DMS79 (cell line): ENCODE data around the gene HIGD1A.
A peak's percentile ranks its signal among the peaks of the same experiment; 100 is the strongest.
"Not testable (repeated sequence)": the region's sequence is repeated elsewhere in the genome, so short reads cannot be mapped to it uniquely, and the experiment has no call there.

Experiments
- DNase-seq: peaks from one replicate; lab custom pipeline; 2025; lab: John Stamatoyannopoulos, UW

The HIGD1A gene

DNA sequence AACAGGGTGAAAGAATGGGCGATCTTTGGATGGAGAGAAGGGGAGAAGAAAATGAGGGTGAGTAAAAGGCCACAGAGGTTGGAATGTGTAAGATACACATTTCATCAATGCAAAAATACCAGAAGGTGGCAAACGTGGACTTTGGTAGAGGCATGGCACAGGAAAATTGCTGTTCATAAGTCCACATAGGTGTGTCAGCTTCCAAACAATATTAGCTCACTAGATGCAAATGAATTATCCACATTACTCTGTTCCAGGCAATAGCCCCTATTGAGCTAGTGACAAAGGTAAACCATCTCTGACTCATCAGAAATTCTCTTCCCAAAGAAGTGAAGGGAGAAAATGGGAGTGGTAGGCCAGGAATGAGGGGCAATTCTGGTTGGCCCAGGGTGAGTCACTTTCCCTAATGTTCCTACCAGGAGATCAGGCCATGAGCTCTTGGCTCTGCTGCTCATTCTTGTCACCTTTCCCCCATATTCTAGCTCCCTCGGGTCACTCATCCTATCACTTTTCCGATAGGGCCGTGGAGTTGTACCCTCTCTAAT lies 24.9 kb upstream of the HIGD1A start:
- DNase-seq = no peak

DNA sequence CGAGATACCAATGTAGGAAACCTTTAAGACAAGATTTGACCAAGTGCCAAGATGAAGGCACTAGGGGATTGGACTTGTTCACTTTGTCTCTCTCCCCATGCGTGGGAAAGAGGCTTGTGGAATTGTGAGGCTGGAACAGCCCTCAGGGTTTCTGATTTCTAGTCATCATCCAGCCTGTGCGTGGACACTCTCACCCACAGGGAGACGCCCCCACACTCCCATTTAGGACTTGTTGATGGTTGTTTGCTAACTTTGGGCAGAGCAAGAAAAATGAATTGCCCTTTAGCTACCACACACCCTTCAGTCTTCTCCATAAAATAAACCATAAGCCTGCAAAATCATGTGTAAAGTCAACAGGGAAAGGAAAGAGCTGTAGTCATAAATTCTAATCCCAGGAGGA lies 23.4 kb upstream of the HIGD1A start:
- DNase-seq = no peak

DNA sequence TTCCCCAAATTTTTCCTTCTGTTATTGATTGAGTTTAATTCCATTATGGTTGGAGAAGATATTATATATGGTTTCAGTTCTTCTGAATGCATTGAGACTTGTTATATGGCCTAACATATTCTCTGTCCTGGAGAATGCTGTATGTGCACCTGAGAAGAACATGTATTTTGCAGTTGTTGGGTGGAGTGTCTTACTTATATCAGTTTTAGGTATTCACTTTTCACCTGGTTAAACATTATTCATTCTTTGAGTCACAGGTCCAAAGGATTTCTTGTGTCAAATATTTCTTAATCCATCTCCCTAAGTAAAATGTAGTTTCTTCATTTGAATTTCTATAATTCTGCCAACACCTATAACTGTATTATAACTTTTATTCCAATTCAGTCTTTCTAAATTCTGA lies 22.7 kb upstream of the HIGD1A start:
- DNase-seq = no peak

DNA sequence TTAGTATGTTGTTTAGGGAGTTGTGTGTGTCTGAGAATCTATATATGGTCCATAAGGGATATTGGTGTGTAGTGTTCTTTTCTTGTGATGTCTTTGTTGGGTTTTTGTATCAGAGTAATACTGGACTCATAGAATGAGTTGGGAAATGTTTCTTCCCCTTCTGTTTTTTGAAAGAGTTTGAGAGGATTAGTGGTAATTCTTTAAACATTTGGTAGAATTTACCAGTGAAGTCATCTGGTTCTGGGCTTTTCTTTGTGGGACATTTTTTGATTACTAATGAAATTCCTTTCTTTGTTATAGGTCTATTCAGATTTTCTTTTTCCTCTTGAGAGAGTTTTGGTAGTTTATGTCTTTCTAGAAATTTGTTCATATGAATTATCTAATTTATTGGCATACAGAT lies 21.9 kb upstream of the HIGD1A start:
- DNase-seq = no peak

DNA sequence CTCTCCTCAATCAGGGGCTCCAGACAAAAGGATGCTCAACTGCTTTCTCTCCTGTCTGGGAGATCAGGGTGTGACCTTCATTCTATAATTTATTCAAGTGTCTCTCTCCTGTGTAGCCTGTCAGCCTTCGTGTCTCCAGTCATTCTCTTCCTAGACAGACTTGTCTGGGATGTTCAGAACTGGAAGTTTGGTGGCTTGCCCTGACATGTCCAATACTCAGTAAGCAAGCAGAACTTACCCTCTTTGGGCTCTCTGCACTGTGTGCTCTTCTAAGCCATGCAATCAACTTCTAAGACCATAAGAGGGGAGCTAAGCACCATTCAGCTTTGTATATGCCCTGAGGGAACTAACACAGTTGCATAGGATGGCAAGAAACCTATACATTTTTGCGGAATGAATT lies 19.1 kb upstream of the HIGD1A start:
- DNase-seq = peak; percentile 86

DNA sequence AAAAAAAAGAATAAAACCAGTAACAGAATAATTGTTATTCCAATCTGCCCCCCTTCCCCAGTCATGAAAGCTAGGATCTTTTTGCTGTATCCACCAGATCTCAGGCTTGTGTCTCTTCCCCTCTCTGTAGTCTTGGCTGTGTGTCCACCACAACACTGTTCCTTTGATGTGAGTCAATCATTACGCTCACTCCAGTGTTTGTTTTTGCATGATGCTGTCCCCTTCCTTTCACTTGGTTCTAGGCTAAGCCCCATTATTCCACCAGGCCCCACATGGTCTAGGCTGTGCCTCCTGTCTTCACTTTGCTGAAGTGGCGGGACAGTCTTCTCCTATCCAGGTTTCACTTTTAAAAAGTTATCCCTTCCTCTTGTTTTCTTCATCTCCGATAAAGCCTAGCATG lies 18.5 kb upstream of the HIGD1A start:
- no peak for DNase-seq

DNA sequence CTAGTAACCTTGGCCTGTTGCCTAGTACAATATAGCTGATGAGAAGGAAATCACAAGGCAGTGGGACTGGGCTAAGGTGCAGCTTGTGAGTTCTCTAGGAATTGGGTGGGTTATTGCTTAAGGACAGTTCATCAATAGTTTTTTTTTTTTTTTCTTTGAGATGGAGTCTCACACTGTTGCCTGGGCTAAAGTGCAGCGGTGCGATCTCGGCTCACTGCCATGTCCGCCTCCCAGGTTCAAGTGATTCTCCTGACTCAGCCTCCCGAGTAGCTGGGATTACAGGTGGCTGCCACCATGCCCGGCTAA lies 16.4 kb upstream of the HIGD1A start:
- no peak for DNase-seq

DNA sequence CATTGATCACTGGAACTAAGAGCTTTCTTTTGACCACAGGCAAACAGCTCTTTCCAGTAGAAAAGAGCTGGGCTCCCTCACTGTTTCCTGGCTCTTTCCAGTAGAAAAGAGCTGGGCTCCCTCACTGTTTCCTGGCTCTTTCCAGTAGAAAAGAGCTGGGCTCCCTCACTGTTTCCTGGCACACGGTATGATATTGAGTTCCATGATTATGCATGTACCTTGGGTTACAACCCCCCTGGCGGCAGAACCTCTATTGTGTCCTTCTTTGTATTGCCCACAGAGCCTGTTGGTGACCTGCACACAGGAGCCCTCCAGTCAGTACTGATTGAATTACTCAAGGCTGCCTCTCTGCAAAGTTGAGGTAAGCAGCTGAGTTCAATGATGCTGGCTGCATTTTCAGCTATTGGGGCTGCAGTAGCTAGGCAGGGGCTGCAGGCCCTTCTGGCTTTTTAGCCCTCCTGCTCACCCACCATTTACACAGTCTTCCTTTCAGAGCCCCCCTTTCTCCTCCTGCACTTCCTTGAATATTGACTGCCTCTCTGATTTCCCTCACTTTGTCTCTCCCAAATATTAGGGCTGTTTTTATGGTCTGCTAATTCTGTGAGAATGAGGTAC lies 15.2 kb upstream of the HIGD1A start:
- DNase-seq = no peak

DNA sequence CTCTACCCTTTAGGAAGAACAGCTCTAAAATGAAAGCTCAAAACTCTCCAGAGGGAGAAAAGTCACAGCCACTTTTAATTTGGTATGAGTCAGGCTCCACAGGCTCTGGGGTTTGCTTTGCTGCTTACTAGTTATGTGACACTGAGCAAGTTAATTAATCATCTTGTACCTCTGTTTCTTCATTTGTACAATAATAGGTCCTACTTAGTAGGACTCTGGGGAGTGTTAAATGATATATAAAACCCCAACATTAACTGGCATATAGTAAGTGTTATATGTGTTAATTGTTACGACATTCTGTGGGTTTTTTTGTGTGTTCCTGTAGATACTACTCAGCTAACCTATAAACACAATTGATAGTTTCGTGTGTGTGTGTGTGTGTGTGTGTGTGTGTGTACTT lies 11.5 kb upstream of the HIGD1A start:
- DNase-seq = no peak

DNA sequence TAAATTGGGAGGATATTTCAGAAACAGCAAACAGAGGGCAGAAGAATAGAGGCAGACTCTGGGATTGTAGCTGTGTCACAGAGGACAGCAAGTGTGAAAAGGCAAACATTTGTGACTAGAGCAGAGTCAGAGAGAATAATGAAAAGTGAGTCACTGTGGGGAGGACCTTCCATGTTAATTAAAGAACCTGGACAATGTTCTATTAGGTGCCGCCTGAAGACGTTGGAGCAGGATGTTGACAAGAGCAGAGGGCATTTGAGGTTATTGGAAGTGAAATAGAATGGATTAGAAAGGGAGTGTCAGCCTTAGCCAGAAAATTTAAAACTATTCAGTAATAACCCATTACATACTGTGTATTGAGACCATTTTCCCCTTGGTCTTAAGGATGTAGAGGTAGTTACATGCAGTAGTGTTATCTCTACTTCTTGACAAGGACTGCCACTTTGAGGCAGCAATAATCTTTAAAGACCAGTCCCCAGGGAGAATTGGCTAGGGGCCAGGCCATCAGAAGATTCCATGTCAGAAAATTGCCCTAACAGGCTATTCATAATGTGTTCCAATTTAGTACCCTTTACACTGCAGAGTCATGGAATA lies 10.7 kb upstream of the HIGD1A start:
- DNase-seq = no peak

DNA sequence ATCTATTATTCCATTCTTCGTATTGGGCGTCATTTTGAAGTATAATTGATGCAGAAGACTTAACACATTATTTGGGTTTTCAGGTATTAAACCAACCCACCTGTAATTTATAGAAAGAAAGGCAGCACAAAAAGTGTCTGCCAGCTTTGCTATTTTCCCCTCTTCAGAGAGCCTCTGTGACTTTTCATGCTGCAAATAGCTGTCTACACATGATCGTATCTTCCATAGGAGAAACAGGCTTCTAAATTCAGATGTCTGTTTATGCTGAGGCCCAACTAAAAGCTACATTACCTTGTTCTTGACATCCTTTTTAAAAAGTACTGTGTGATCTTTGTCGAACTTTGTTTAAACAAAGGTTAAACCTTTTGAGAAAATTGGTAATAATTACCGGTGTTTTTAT lies 10.0 kb upstream of the HIGD1A start:
- no peak for DNase-seq

DNA sequence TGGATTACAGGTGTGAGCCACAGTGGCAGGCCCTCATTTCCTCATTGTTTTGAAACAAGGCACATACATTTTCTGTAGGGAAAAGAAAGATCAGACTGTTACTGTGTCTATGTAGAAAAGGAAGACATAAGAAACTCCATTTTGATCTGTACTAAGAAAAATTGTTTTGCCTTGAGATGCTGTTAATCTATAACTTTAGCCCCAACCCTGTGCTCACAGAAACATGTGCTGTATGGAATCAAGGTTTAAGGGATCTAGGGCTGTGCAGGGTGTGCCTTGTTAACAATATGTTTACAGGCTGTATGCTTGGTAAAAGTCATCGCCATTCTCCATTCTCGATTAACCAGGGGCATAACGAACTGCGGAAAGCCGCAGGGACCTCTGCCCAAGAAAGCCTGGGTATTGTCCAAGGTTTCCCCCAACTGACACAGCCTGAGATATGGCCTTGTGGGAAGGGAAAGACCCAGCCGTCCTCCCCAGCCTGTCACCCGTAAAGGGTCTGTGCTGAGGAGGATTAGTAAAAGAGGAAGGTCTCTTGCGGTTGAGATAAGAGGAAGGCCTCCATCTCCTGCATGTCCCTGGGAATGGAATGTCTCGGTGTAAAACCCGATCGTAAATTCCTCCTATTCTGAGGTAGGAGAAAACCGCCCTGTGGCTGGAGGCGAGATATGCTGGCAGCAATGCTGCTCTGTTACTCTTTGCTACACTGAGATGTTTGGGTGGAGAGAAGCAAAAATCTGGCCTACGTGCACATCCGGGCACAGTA lies 7.0 kb upstream of the HIGD1A start:
- DNase-seq = not testable (repeated sequence)

DNA sequence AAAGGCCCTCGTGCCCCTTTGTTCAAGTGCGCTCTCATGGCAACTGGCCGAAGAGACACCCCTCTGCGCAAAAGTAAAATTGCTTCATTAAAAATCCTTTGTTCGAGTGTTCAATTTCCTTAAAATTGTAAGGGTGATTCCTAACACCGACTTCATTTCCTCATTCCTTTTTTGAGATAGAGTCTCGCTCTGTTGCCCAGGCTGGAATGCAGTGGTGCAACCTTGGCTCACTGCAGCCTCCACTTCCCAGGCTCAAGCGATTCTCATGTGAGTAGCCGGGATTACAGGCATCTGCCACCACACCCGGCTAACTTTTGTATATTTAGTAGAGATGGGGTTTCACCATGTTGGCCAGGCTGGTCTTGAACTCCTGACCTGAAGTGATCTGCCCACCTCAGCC lies 6.4 kb upstream of the HIGD1A start:
- not testable (repeated sequence) for DNase-seq

DNA sequence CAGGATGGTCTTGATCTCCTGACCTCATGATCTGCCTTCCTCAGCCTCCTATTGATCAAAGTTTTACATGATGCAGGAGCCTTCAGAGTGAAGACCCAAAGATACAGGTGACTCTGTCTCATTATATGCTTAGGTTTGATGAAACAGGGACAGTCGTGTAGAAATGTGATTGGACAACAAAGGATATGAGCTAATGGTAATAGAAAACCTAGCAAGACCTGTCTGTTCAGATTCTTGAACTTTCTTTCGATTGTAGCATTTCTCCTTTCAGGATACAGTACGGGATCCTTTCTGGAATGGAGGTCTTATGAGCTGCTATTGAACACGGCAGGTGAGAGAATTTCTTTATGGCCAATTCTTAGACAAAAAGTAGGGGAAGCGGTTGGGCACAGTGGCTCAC lies 4.9 kb upstream of the HIGD1A start, which contains the start of gene ACKR2:
Gene ACKR2, plus strand, starts transcription at position 244 of the 400 bp plus-strand sequence. CDS start 55,058 bp downstream, outside the sequence.
- no peak for DNase-seq

DNA sequence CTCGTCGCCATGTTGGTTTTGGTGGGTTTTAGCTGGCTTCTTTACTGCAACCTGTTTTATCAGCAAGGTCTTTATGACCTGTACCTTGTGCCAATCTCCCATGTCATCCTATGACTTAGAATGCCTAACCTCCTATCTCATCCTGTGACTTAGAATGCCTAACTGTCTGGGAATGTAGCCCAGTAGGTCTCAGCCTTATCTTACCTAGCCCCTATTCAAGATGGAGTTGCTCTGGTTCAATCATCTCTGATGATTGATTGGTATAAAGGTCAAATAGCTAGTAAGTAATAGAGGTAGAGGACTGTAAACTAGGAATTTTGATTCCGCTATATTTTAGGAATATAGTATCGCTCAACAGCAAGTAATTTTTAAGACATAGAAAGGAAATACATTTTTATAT lies 3.6 kb upstream of the HIGD1A start:
- no peak for DNase-seq

DNA sequence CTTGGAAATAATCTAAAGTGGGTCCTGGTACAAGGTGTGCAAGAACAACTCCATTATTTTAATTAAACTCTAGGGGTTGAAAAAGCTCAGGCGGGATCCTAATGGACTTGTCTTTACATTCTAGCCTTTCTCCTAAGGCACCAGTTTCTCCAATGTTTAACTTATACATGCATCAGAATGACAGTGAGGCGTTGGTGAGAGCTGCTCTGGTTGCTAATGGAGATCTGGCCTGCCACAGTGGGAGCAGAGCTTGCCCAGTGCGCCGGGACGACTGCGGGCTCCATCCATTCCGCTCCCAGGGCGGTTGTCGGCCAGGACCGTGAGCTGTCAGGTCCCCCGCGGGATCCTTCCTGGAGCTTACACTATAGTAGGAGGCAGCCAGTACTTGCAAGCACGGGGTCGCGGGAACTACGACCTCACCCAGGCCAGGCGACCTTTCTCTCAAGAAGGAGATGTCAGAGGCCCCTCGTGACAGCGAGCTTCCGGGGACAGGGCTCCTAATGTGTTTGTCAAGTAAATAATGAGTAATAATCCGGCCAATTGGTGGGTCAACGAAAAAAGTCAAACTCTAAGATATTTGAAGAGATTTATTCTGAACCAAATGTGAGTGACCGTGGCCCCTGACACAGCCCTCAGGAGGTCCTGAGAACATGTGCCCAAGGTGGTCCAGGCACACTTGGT lies 991 bp upstream of the HIGD1A start:
- no peak for DNase-seq

DNA sequence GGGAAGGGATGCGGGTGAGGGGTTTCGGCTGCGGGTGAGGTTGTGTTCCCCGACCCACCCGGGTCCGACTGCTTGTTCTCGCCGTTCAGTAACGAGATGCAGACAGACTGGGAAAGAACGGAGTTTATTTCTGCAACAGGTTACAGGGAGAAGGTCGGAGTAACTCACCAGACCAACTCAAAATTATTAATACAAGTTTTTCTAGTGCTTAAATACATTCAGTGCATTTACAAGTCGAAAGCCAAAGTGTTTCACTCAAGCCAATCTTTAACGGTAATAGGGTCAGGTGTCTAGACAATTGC lies 492 bp upstream of the HIGD1A start:
- DNase-seq = no peak

DNA sequence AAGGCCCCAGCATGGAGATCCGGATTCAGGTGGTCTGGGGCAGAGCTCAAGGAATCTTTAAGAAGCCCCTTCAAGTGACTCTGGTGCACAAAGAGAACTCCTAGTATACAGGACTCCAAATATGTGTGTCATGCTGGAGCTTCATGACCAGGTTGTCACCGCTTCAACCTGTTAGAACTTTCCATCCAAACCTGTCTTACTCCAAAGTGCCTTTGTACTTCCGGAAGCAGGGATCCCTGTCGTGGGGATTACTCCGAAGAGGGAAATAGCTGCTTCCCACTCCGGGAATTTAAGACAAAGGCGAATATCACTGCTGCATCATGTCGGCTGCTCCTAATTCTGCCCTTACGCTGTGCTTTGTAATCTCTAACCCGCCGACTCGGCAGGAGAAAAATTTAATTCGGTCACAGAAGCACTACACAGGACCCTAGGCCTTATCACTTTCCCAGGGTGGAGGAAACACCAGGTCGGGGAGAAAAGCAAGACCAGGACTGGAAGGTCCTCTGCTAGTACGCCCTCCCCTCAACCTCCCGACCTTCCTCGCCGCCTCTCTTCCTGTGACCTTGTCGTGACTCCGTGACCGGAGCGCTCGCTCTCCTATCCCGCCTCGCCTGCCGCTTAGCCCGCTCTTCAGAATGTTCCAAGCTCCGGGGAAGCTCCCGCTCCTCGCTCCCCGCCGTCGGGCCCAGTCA lies 730 bp downstream of the HIGD1A start:
- DNase-seq = no peak

DNA sequence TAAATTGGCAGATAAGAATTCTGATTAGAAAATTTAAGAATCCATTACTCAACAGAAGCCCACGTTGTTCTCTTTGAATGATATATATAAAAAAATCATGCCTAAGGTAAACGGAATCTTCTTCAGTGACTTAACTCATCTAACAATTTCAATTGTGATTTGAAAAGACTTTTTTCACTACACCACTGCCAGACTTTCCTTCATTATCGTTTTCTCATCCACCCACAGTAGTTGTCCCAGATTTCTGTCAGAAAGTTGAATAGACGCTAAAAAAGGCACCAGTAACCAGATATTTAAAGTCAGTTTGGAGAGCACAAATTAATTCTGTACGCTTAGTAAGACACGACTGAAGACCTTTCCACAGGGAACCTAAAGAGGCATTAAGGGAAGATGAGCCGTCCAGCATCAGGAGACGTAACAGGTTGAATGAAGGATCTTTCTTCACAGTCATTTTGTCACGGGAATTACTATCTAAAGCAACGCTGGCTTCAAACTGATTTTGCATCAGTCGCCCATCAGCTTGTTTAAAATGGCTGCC lies 1.3 kb downstream of the HIGD1A start:
- DNase-seq = no peak

DNA sequence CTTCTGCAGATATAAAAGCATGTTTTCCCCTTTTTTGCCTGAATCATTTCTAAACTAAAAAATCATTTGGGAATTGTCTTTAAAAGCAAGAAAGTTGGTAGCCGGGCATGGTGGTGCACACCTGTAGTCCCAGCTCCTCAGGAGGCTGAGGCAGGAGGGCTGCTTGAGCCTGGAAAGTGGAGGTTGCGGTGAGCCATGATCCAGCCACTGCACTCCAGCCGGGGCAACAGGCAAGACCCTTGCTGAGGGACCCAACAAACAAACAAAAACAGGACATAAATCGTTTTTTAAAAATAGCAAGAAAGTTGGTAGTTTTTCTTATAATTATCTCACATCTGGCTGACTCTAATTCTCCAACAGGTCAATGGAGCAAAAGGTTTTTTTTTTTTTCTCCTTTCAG lies 2.5 kb downstream of the HIGD1A start:
- DNase-seq = no peak

DNA sequence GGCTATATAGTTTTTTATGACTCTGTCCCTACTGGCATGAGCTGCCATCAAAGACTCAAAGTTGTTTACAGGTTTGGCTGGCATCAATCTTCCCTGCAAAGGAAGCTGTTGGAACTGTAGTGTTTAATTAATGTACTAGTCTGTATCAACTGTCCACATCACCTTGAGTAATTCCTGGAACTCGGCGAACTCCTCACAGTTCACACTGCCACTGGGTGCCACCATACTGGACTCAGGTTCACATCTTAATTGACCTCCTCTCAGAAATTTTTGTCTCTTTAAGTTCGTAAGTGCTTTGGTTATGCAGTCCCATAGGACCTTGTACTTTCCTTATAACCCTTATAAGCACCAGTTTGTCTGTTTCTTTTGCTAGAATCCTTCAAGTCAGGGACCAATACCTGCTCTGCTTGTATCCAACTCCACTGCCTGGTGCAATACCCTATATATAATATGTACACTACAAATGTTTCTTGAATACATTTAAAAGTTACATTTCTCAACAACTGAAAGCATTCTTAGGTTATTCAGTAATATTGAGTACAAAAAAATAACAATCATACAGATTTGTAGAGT lies 3.2 kb downstream of the HIGD1A start:
- no peak for DNase-seq

DNA sequence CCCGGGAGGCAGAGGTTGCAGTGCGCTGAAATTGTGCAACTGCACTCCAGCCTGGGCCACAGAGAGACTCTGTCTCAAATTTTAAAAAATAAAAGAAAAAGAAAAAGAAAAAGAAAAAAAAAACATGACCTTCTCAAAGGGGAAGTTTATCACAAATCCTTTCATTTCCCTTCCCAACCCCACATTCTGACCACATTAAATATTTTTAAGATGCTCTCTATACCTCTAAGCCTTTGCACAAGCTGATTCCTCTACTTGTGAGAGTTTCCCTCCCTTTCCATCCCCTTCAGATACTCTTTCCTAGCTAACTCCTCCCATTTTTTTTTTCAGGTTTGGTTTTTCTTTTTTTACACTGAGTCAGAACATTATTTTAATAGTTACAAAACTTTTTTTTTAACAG lies 4.0 kb downstream of the HIGD1A start:
- DNase-seq = no peak
